NB4 (cell line): ENCODE results near the gene MATN1.

ENCODE experiments used
- DNase-seq: peaks from one replicate; pipeline ENCODE4 v3.0.0; 2010; ENCODE audit warnings: low read depth
- H3K4me3 ChIP-seq: one replicate; pipeline ENCODE4 v1.5.1; 2011; ENCODE audit warnings: mild to moderate bottlenecking, low read depth, low read length, moderate library complexity
- MAX ChIP-seq: IDR thresholded peaks from 2 replicates; pipeline ENCODE4 v1.6.1; 2011; ENCODE audit warnings: low read depth, low read length
- MYC ChIP-seq: IDR thresholded peaks from 2 replicates; pipeline ENCODE4 v1.6.1; 2011; ENCODE audit warnings: low read depth, low read length
- POLR2A ChIP-seq: IDR thresholded peaks from 2 replicates; pipeline ENCODE4 v1.6.1; 2011; ENCODE audit warnings: mild to moderate bottlenecking; ENCODE audit not compliant: insufficient read length; ENCODE audit errors: extremely low read depth
- TF ChIP-seq, protein P1 (sequence below): IDR thresholded peaks from one replicate; pipeline ENCODE4 v1.5.1; 2012; ENCODE audit warnings: low read depth, low read length

MATN1 gene

GRCh38 chr1:30758121-30758688 is 34.8 kb upstream of the MATN1 start:
- peak overlapping the region; percentile 93 for H3K4me3 ChIP-seq
- TF ChIP-seq MYC (no peak), POLR2A (no peak), MAX (no peak)
- TF ChIP-seq, protein P1, sequence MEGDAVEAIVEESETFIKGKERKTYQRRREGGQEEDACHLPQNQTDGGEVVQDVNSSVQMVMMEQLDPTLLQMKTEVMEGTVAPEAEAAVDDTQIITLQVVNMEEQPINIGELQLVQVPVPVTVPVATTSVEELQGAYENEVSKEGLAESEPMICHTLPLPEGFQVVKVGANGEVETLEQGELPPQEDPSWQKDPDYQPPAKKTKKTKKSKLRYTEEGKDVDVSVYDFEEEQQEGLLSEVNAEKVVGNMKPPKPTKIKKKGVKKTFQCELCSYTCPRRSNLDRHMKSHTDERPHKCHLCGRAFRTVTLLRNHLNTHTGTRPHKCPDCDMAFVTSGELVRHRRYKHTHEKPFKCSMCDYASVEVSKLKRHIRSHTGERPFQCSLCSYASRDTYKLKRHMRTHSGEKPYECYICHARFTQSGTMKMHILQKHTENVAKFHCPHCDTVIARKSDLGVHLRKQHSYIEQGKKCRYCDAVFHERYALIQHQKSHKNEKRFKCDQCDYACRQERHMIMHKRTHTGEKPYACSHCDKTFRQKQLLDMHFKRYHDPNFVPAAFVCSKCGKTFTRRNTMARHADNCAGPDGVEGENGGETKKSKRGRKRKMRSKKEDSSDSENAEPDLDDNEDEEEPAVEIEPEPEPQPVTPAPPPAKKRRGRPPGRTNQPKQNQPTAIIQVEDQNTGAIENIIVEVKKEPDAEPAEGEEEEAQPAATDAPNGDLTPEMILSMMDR, result no peak
- no peak for DNase-seq

GRCh38 chr1:30757352-30758120 is 34.2 kb upstream of the MATN1 start, which contains the start of gene LAPTM5:
TSS of gene LAPTM5 (minus strand) at chr1:30757774. CDS start at chr1:30757745, 29 bp downstream.
- DNase-seq, result peak; percentile 79
- peak within 1 kb of the TSS; percentile 93 for H3K4me3 ChIP-seq
- TF ChIP-seq MAX, result 0 out of 2 replicates have a peak, but pooled peaks have one; percentile 20
- TF ChIP-seq, protein P1, result no peak
- TF ChIP-seq POLR2A, result peak; percentile 33
- no peak for TF ChIP-seq MYC

- H3K4me3 ChIP-seq, result peak overlapping the region; percentile 93
- peak; percentile 99 for DNase-seq
- TF ChIP-seq MYC (peak; percentile 87), MAX (peak; percentile 86), POLR2A (no peak)
- TF ChIP-seq, protein P1, result no peak
These were observed 33.4 kb upstream of the MATN1 start for GRCh38 chr1:30756545-30757351.

DNA sequence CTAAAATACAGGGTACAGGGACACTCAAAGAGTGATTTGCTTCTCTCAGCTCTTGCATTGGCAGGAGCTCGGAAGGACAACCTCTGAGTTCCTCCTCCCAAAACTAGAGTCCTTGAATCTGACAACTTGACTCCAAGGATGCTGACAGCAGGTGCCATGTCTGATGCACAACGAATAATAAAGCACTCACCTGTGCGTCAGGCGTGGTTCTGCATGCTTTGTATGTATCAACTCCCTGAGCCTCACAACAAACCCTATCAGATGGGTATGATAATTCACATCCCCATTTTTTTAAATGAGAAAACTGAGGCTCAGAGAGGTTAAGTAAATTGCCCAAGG is 32.8 kb upstream of the MATN1 start:
- DNase-seq, result peak; percentile 22
- peak overlapping the region; percentile 64 for H3K4me3 ChIP-seq
- TF ChIP-seq POLR2A, result no peak
- TF ChIP-seq MAX, result no peak
- no peak for TF ChIP-seq MYC
- TF ChIP-seq, protein P1, result no peak

- peak overlapping the region; percentile 64 for H3K4me3 ChIP-seq
- no peak for DNase-seq
- TF ChIP-seq POLR2A (no peak), MAX (no peak), MYC (no peak)
- TF ChIP-seq, protein P1, result no peak
These were observed 32.4 kb upstream of the MATN1 start for GRCh38 chr1:30755746-30756145.
